NOMO-1 (cell line): ENCODE data around the gene TNFAIP2.

Source experiments
- DNase-seq, 2 experiments: peaks; one replicate each; lab custom pipeline; 2025; ENCODE audit not compliant: unreplicated experiment in 2 of 2; lab: John Stamatoyannopoulos, UW

Gene TNFAIP2

DNA sequence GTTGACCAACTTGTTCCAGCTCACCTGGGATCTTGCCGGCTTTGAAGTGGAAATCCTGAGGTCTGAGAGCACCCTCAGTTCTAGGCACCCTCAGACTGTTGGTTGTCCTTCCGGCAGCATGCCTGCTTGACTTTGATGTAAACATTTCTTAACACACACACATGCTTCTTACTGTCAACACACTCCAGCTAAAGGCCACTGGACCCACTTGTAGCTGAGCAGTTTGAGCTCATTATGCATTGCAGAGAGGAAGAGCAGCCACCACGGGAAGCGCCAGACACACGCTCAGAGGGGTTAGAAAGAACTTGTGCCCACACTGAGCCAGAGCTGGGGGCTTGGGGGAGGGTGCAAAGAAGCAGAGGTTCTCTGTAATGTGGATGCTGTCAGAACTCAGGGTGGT, 55.8 kb downstream of the TNFAIP2 start:
- DNase-seq = no peak

DNA sequence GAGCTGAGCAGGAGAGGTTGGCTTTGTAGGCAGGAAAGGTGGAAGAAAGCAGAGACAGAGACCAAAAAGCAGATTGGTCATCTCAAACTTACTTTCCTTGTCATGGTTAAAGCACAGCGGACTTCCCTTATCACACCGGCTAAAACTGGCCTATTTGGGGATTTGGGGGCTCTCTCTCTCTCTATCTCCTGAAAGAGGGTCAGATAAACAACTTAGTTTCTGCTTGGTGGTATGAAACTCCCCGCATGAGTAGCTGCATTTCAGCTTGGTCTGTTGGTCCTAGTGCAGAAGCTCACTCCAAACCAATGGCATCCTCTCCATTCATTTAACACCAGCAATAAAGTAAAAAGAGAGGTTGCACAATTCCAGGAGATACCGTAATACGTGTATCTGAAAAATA, 57.1 kb downstream of the TNFAIP2 start:
- DNase-seq = no peak

DNA sequence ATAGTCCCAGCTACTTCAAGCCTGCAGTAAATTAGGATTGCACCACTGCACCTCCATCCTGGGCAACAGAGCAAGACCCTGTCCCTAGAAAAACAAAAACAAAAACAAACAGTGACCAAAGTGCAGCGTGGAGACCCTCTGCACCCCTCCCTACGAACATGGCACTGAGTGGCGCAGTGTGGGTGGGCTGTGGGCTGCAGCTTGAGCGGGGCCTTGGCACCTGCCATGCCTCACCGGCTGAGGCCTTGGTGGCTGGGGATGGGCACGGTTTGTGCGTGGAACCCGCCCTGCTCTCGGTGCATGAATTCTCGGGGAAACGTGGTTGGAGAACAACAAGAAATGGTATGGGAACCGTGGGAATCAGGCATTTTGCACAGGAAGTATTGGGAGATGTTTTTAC, 60.8 kb downstream of the TNFAIP2 start:
- DNase-seq = no peak

DNA sequence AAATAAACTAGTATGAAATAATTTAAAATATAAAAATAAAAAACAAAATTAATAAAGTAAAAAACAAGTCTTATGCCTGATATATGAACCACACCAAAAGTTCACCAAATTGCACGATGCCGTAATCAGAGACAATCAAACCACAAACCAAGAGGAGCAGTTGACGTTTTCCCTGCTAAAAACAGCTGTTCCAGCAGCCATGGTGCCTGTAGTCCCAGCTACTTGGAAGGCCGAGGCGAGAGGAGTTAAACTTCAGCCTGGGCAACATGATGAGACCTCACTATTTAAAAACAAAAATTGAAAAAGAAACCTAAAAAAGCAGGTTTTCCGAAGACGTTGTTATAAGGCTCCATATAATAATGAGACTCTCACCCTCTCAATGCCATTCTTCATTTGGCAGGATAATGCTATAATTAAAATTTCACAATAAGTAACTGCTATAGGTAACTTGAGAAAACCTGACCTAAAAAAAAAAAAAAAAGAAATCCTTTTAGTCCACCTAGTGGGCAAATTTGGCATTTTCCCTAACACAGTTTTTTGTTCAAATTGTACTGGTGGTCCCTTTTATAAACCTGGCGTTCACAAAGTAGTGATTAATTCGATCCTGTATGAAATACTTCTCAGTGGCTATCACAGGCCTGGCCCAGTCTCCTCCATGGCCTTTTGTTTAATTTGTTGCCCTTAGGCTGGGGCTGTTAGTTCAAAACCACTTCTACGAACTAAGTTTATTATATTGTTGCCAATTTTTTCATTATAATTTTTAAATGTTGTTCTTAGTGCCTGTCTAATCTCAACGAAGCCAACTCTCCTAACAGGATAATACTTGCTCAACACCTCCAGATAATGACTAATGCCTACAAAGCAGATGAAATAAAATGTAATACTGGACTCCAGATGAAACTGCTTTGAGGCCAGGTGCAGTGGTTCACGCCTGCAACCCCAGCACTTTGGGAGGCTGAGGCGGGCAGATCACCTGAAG, 62.1 kb downstream of the TNFAIP2 start:
- DNase-seq = peak in 1 of 2 experiments; percentile 15

DNA sequence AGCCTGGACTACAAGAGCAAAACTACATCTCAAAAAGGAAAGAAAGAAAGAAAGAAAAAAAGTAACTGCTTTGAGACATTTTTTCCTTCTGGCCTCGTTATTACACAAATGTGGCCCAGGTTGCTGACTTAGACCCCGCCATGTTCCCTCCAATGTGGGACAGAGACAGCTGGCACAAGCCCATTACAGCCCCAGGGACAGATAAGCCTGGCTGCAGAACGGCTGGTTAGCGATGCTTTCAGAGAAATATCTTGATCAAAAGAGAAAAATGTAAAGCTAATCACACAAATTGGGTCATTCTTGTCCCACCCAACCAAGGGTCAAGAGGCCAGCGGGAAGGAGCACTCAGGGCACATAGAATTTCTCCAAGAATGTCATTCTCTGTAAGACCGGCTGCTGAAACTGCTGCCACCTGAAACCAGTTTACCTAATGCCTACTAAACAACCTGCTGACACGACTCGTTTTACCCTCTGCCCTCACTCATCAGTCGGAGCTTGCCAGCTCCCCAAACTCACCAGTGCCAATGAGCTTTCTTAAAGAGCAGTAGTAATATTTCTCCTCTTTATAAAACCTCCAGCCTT, 63.1 kb downstream of the TNFAIP2 start:
- no peak for DNase-seq
